H9 (cell line): ENCODE results near the gene DNAJC1. TPM values are rescaled to one million over a fixed set of nuclear protein-coding genes. Genes with fewer than 3 reads are reported as not detected.

Experiments used
- DNase-seq: peaks from one replicate; pipeline ENCODE4 v3.0.0-alpha.2; 2017
- H2AFZ ChIP-seq: one replicate; pipeline ENCODE4 v1.6.1; 2013; ENCODE audit warnings: mild to moderate bottlenecking, low read length, control low read depth, moderate library complexity
- H2AK5ac ChIP-seq: 2 replicates; pipeline ENCODE4 v1.6.1; 2013; ENCODE audit warnings: low read length, control low read depth, mixed read lengths; ENCODE audit not compliant: insufficient read length
- H2BK120ac ChIP-seq: one replicate; pipeline ENCODE4 v1.6.1; 2013; ENCODE audit warnings: low read depth, mild to moderate bottlenecking, low read length, control low read depth, inconsistent platforms; ENCODE audit not compliant: poor library complexity, severe bottlenecking
- H2BK12ac ChIP-seq: 2 replicates; pipeline ENCODE4 v1.6.1; 2013; ENCODE audit warnings: low read length, control low read depth, mixed read lengths, low read depth; ENCODE audit not compliant: insufficient read length
- H2BK15ac ChIP-seq: 2 replicates; pipeline ENCODE4 v1.6.1; 2013; ENCODE audit warnings: low read depth, low read length, control low read depth
- H2BK20ac ChIP-seq: one replicate; pipeline ENCODE4 v1.6.1; 2013; ENCODE audit warnings: low read depth, mild to moderate bottlenecking, low read length, control low read depth, inconsistent platforms; ENCODE audit not compliant: poor library complexity, severe bottlenecking
- H2BK5ac ChIP-seq: 2 replicates; pipeline ENCODE4 v1.6.1; 2013; ENCODE audit warnings: low read length, control low read depth, mixed read lengths; ENCODE audit not compliant: insufficient read length
- H3K14ac ChIP-seq: 2 replicates; pipeline ENCODE4 v1.6.1; 2013; ENCODE audit warnings: low read length, control low read depth; ENCODE audit not compliant: insufficient read depth
- H3K18ac ChIP-seq: 2 replicates; pipeline ENCODE4 v1.6.1; 2013; ENCODE audit warnings: low read depth, mild to moderate bottlenecking, mixed read lengths, low read length, control low read depth; ENCODE audit not compliant: insufficient read length
- H3K23ac ChIP-seq: 2 replicates; pipeline ENCODE4 v1.6.1; 2013; ENCODE audit warnings: low read length, control low read depth, mixed read lengths, low read depth; ENCODE audit not compliant: insufficient read length
- H3K23me2 ChIP-seq: 2 replicates; pipeline ENCODE4 v1.6.1; 2013; ENCODE audit warnings: low read depth, mild to moderate bottlenecking, mixed read lengths, low read length, control low read depth; ENCODE audit not compliant: insufficient read length, poor library complexity, severe bottlenecking
- H3K27ac ChIP-seq: 2 replicates; pipeline ENCODE4 v1.5.1; 2013; ENCODE audit warnings: low read length, control low read depth, mixed read lengths, low read depth; ENCODE audit not compliant: insufficient read length
- H3K27me3 ChIP-seq: 2 replicates; pipeline ENCODE4 v1.6.1; 2013; ENCODE audit warnings: low read length, control low read depth, inconsistent platforms; ENCODE audit not compliant: insufficient read depth
- H3K4ac ChIP-seq: 2 replicates; pipeline ENCODE4 v1.6.1; 2013; ENCODE audit warnings: low read depth, mild to moderate bottlenecking, control low read depth, inconsistent platforms, low read length, moderate library complexity
- H3K4me1 ChIP-seq: 2 replicates; pipeline ENCODE4 v1.6.1; 2013; ENCODE audit warnings: low read length, control low read depth, inconsistent platforms; ENCODE audit not compliant: insufficient read depth
- H3K4me2 ChIP-seq: 2 replicates; pipeline ENCODE4 v1.6.1; 2013; ENCODE audit warnings: low read length, control low read depth, mixed read lengths; ENCODE audit not compliant: insufficient read length, insufficient read depth
- H3K56ac ChIP-seq: 2 replicates; pipeline ENCODE4 v1.6.1; 2013; ENCODE audit warnings: low read depth, mild to moderate bottlenecking, mixed read lengths, low read length, control low read depth; ENCODE audit not compliant: insufficient read length
- H3K79me1 ChIP-seq: 2 replicates; pipeline ENCODE4 v1.6.1; 2013; ENCODE audit warnings: low read depth, mild to moderate bottlenecking, moderate library complexity, low read length, control low read depth, inconsistent platforms; ENCODE audit not compliant: insufficient read depth, poor library complexity, severe bottlenecking
- H3K79me2 ChIP-seq: 2 replicates; pipeline ENCODE4 v1.6.1; 2013; ENCODE audit warnings: low read length, control low read depth, inconsistent platforms; ENCODE audit not compliant: insufficient read depth
- H3K9ac ChIP-seq: 2 replicates; pipeline ENCODE4 v1.6.1; 2013; ENCODE audit warnings: low read length, control low read depth, mixed read lengths; ENCODE audit not compliant: insufficient read length; ENCODE audit errors: extremely low read depth
- H3K9me3 ChIP-seq: one replicate; pipeline ENCODE4 v1.6.1; 2013; ENCODE audit warnings: low read depth, low read length, inconsistent platforms; ENCODE audit not compliant: control insufficient read depth
- H3T11ph ChIP-seq: one replicate; pipeline ENCODE4 v1.6.1; 2013; ENCODE audit warnings: mild to moderate bottlenecking, low read length, control low read depth, inconsistent platforms
- H4K20me1 ChIP-seq: one replicate; pipeline ENCODE4 v1.6.1; 2013; ENCODE audit not compliant: control insufficient read depth, insufficient read length, insufficient read depth
- H4K5ac ChIP-seq: 2 replicates; pipeline ENCODE4 v1.6.1; 2013; ENCODE audit warnings: low read depth, mild to moderate bottlenecking, mixed read lengths, low read length, control low read depth; ENCODE audit not compliant: insufficient read length
- H4K8ac ChIP-seq: replicated peaks from 2 replicates; pipeline ENCODE4 v1.6.1; 2013; ENCODE audit warnings: low read length, control low read depth, mixed read lengths, low read depth; ENCODE audit not compliant: insufficient read length
- H4K91ac ChIP-seq: 2 replicates; pipeline ENCODE4 v1.6.1; 2013; ENCODE audit warnings: low read depth, mild to moderate bottlenecking, moderate library complexity, mixed read lengths, low read length, control low read depth; ENCODE audit not compliant: insufficient read length
- H3K27ac Mint-ChIP-seq, 3 experiments: 2 replicates in 2 of 3; 3 replicates in 1 of 3; pipeline ENCODE4 v1.8.0; 2020 to 2021; ENCODE audit warnings: mixed read lengths in 3 of 3, mild to moderate bottlenecking in 1 of 3, moderate library complexity in 1 of 3
- H3K27me3 Mint-ChIP-seq: 2 replicates; pipeline ENCODE4 v1.8.0; 2021; ENCODE audit warnings: low read depth, mild to moderate bottlenecking, moderate library complexity, mixed read lengths
- H3K36me3 Mint-ChIP-seq, 3 experiments: 2 replicates in 2 of 3; 3 replicates in 1 of 3; pipeline ENCODE4 v1.8.0; 2020 to 2021; ENCODE audit warnings: low read depth in 3 of 3, mixed read lengths in 3 of 3; ENCODE audit not compliant: insufficient read depth in 1 of 3
- H3K4me1 Mint-ChIP-seq, 2 experiments: 2 replicates each; pipeline ENCODE4 v1.8.0; 2020; ENCODE audit warnings: mixed read lengths in 2 of 2
- H3K4me3 Mint-ChIP-seq, 2 experiments: 2 replicates in 1 of 2; 3 replicates in 1 of 2; pipeline ENCODE4 v1.8.0; 2020 to 2021; ENCODE audit warnings: mild to moderate bottlenecking in 2 of 2, mixed read lengths in 2 of 2, moderate library complexity in 1 of 2
- H3K9me3 Mint-ChIP-seq, 2 experiments: 2 replicates in 1 of 2; 3 replicates in 1 of 2; pipeline ENCODE4 v1.8.0; 2020; ENCODE audit warnings: mild to moderate bottlenecking in 2 of 2, mixed read lengths in 2 of 2, moderate library complexity in 1 of 2
- WGBS: extraction: QIAGEN DNeasy Blood & Tissue Kit; methylation state at CpG from one replicate; pipeline ENCODE4 v1.1.7; 2013; ENCODE audit warnings: missing lambda C conversion rate, low lambda C conversion rate, mixed read lengths; ENCODE audit not compliant: insufficient read length; ENCODE audit errors: extremely low coverage; 5-methylcytosine and 5-hydroxymethylcytosine counted together
- total RNA-seq: library from RNA; stranded (reverse); gene quantifications from 2 replicates; pipeline ENCODE4 v1.2.1, GENCODE V29; 2021
- TF ChIP-seq, protein P1 (sequence below): fragments of 200-600 bp; sonication (generic); conservative IDR thresholded peaks from 3 replicates; pipeline ENCODE4 v1.8.0; 2021; ENCODE audit warnings: antibody characterized with exemption, mild to moderate bottlenecking

The DNAJC1 gene
- total RNA-seq, 1 experiment from 2014 or later, result 11.2 TPM

DNA sequence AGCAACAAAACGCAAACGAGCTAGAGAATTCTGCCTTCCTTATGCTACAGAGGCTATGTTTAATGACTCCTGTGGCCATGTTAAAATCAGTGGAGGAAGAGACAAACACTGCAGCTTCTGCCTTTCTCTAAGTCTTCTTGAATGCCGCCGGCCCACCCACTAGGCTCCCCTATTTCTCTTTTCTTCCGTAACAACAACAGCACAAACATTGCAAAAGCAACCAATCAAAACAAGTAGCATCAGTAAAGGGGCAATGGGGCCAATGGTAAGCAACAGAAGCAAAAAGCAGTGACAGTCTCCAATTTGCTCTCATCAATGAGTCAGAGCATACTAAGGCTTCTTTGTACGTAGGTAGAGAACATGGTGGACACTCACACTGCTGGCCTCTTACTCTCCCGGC is 26.8 kb downstream of the DNAJC1 start:
- no peak overlapping the region for H3K23ac ChIP-seq
- H2AFZ ChIP-seq, result peak overlapping the region; percentile 90
- Mint-ChIP-seq H3K4me1 (peaks cover 44 to 57% of the 10 kb centered on the region in 2 experiments), H3K4me3 (peak overlapping the region; percentile 31 to 68), H3K27ac (peak overlapping the region; percentile 96 to 99 (median 97)), H3K27me3 (no peaks in the 10 kb centered on the region), H3K9me3 (no peaks in the 10 kb centered on the region), H3K36me3 (no peaks in the 10 kb centered on the region)
- peak overlapping the region; percentile 35 for H3K4me2 ChIP-seq
- no peak overlapping the region for H4K5ac ChIP-seq
- no peak overlapping the region for H3K9ac ChIP-seq
- no peaks in the 10 kb centered on the region for H3K79me2 ChIP-seq
- H3K56ac ChIP-seq, result no peak overlapping the region
- no peak overlapping the region for H2AK5ac ChIP-seq
- no peaks in the 10 kb centered on the region for H4K20me1 ChIP-seq
- H3T11ph ChIP-seq, result peak overlapping the region; percentile 62
- no peak overlapping the region for H2BK20ac ChIP-seq
- no peak overlapping the region for H2BK12ac ChIP-seq
- no CpG with 5 or more reads among the region's 7 CpGs for WGBS
- H4K91ac ChIP-seq, result no peak overlapping the region
- no peak overlapping the region for H4K8ac ChIP-seq
- DNase-seq, result peak; percentile 60
- no peak overlapping the region; the same call in 1 of the 2 replicates for H3K4ac ChIP-seq
- H3K27ac ChIP-seq, result peak overlapping the region; percentile 50
- H2BK120ac ChIP-seq, result no peak overlapping the region
- no peaks in the 10 kb centered on the region for H3K9me3 ChIP-seq
- no peak overlapping the region for H2BK15ac ChIP-seq
- no peaks in the 10 kb centered on the region for H3K27me3 ChIP-seq
- peak overlapping the region; percentile 55; the same call in 1 of the 2 replicates for H3K14ac ChIP-seq
- TF ChIP-seq, protein P1, sequence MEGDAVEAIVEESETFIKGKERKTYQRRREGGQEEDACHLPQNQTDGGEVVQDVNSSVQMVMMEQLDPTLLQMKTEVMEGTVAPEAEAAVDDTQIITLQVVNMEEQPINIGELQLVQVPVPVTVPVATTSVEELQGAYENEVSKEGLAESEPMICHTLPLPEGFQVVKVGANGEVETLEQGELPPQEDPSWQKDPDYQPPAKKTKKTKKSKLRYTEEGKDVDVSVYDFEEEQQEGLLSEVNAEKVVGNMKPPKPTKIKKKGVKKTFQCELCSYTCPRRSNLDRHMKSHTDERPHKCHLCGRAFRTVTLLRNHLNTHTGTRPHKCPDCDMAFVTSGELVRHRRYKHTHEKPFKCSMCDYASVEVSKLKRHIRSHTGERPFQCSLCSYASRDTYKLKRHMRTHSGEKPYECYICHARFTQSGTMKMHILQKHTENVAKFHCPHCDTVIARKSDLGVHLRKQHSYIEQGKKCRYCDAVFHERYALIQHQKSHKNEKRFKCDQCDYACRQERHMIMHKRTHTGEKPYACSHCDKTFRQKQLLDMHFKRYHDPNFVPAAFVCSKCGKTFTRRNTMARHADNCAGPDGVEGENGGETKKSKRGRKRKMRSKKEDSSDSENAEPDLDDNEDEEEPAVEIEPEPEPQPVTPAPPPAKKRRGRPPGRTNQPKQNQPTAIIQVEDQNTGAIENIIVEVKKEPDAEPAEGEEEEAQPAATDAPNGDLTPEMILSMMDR, result no peak
- H2BK5ac ChIP-seq, result no peak overlapping the region
- H3K23me2 ChIP-seq, result no peaks in the 10 kb centered on the region
- H3K4me1 ChIP-seq, result no peaks in the 10 kb centered on the region; the same call in 1 of the 2 replicates
- peak overlapping the region; percentile 56 for H3K18ac ChIP-seq
- H3K79me1 ChIP-seq, result no peaks in the 10 kb centered on the region
